H1 (cell line): ENCODE measurements around the gene PLA2R1. TPM values are rescaled to one million over a fixed set of nuclear protein-coding genes. Genes with fewer than 3 reads are reported as not detected.

ENCODE experiments used
- CTCF ChIA-PET: fragments of 300-600 bp; sonication (Branson Sonifier 250); formaldehyde crosslinking; loops from one replicate; lab custom pipeline; 2021; ENCODE audit not compliant: partially characterized antibody; lab: Charles Lee
- POLR2A ChIA-PET: fragments of 300-600 bp; sonication (Branson Sonifier 250); formaldehyde crosslinking; loops from one replicate; lab custom pipeline; 2021; ENCODE audit warnings: inconsistent platforms; ENCODE audit not compliant: partially characterized antibody; lab: Charles Lee
- DNase-seq, 2 experiments: peaks; one replicate each; pipeline versions ENCODE4 v3.0.0 to v3.0.0-alpha.2; 2010 to 2022; ENCODE audit warnings: low spot score in 2 of 2, low read depth in 1 of 2, mixed read lengths in 1 of 2
- FAIRE-seq: peaks from 2 replicates; lab custom pipeline; 2011; peaks lifted over from hg19 to GRCh38; lab: Jason Lieb, UNC
- H2AFZ ChIP-seq: 2 replicates; pipeline ENCODE4 v1.8.1; 2012; ENCODE audit warnings: low read length, inconsistent platforms
- H2AK5ac ChIP-seq: 2 replicates; pipeline ENCODE4 v1.6.1; 2013; ENCODE audit warnings: low read depth, low read length
- H2BK120ac ChIP-seq: replicated peaks from 2 replicates; pipeline ENCODE3; 2013; ENCODE audit warnings: low read depth, low read length, inconsistent platforms
- H2BK12ac ChIP-seq: 2 replicates; pipeline ENCODE4 v1.6.1; 2013; ENCODE audit warnings: low read depth, low read length
- H2BK15ac ChIP-seq: 2 replicates; pipeline ENCODE4 v1.6.1; 2013; ENCODE audit warnings: low read length
- H2BK20ac ChIP-seq: 2 replicates; pipeline ENCODE4 v1.6.1; 2013; ENCODE audit warnings: low read length
- H2BK5ac ChIP-seq: 2 replicates; pipeline ENCODE4 v1.6.1; 2013; ENCODE audit warnings: low read depth, low read length
- H3K14ac ChIP-seq: 2 replicates; pipeline ENCODE4 v1.6.1; 2013; ENCODE audit warnings: inconsistent platforms; ENCODE audit not compliant: insufficient read length
- H3K18ac ChIP-seq: 2 replicates; pipeline ENCODE4 v1.6.1; 2013; ENCODE audit warnings: low read length; ENCODE audit errors: extremely low read depth
- H3K23ac ChIP-seq: 2 replicates; pipeline ENCODE4 v1.6.1; 2013; ENCODE audit warnings: inconsistent platforms; ENCODE audit not compliant: insufficient read length
- H3K23me2 ChIP-seq: 2 replicates; pipeline ENCODE4 v1.6.1; 2013; ENCODE audit warnings: low read depth, low read length
- H3K27ac ChIP-seq: 2 replicates; pipeline ENCODE4 v1.6.1; 2011; ENCODE audit warnings: low read depth, low read length, inconsistent platforms
- H3K27me3 ChIP-seq, 4 experiments: replicated peaks in 1 of 4; 1 replicate in 1 of 4; 2 replicates in 3 of 4; pipeline versions ENCODE4 v1.6.1 to v1.8.1; 2011 to 2013; ENCODE audit warnings: low read length in 3 of 4, mild to moderate bottlenecking in 3 of 4, inconsistent platforms in 2 of 4, mixed read lengths in 2 of 4, moderate library complexity in 1 of 4; ENCODE audit not compliant: control insufficient read depth in 3 of 4, insufficient read depth in 3 of 4; ENCODE audit errors: extremely low read depth in 1 of 4
- H3K36me3 ChIP-seq, 4 experiments: 2 replicates each; pipeline versions ENCODE4 v1.6.1 to v1.8.1; 2011 to 2013; ENCODE audit warnings: mild to moderate bottlenecking in 4 of 4, low read length in 3 of 4, moderate library complexity in 2 of 4, control low read depth in 1 of 4, inconsistent platforms in 1 of 4; ENCODE audit not compliant: insufficient read depth in 4 of 4, control insufficient read depth in 2 of 4
- H3K4ac ChIP-seq: replicated peaks from 2 replicates; pipeline ENCODE3; 2013; ENCODE audit warnings: low read length, low read depth, mixed read lengths, inconsistent platforms; ENCODE audit not compliant: insufficient read length
- H3K4me1 ChIP-seq, 4 experiments: replicated peaks in 1 of 4; 1 replicate in 1 of 4; 2 replicates in 3 of 4; pipeline versions ENCODE4 v1.6.1 to v1.8.1; 2011 to 2013; ENCODE audit warnings: low read length in 3 of 4, inconsistent platforms in 2 of 4, mixed read lengths in 1 of 4; ENCODE audit not compliant: insufficient read depth in 4 of 4, control insufficient read depth in 3 of 4
- H3K4me2 ChIP-seq, 2 experiments: 2 replicates each; pipeline versions ENCODE4 v1.6.1 to v1.8.1; 2011 to 2013; ENCODE audit warnings: low read depth in 2 of 2, low read length in 2 of 2, control low read depth in 1 of 2, inconsistent platforms in 1 of 2, mild to moderate bottlenecking in 1 of 2; ENCODE audit not compliant: insufficient read depth in 1 of 2
- H3K4me3 ChIP-seq, 4 experiments: fragments of 200-600, 300-600 bp in 1 of 4; sonication (generic), shearing (Covaris generic), sonication (Bioruptor Twin) in 1 of 4; 2 replicates each; pipeline versions ENCODE4 v1.5.1 to v1.8.1; 2011 to 2016; ENCODE audit warnings: low read length in 4 of 4, low read depth in 3 of 4, control low read depth in 2 of 4, inconsistent platforms in 2 of 4, mild to moderate bottlenecking in 2 of 4, mixed read lengths in 1 of 4, moderate library complexity in 1 of 4; ENCODE audit not compliant: insufficient read depth in 2 of 4; ENCODE audit errors: extremely low read depth in 1 of 4
- H3K56ac ChIP-seq: replicated peaks from 2 replicates; pipeline ENCODE3; 2013; ENCODE audit warnings: low read depth, mild to moderate bottlenecking, mixed read lengths, low read length, inconsistent platforms; ENCODE audit not compliant: insufficient read length
- H3K79me1 ChIP-seq: 2 replicates; pipeline ENCODE4 v1.6.1; 2013; ENCODE audit warnings: low read depth, low read length, control low read depth
- H3K79me2 ChIP-seq, 2 experiments: 2 replicates each; pipeline versions ENCODE4 v1.6.1 to v1.8.1; 2012 to 2013; ENCODE audit warnings: low read length in 2 of 2, mild to moderate bottlenecking in 2 of 2, inconsistent platforms in 1 of 2; ENCODE audit not compliant: insufficient read depth in 2 of 2, control insufficient read depth in 1 of 2
- H3K9ac ChIP-seq, 4 experiments: replicated peaks in 1 of 4; 1 replicate in 1 of 4; 2 replicates in 3 of 4; pipeline versions ENCODE4 v1.6.1 to v1.8.1; 2011 to 2013; ENCODE audit warnings: low read depth in 3 of 4, low read length in 3 of 4, control low read depth in 2 of 4, mild to moderate bottlenecking in 2 of 4, moderate library complexity in 2 of 4, inconsistent platforms in 1 of 4; ENCODE audit errors: extremely low read depth in 1 of 4
- H3K9me3 ChIP-seq, 2 experiments: 2 replicates each; pipeline versions ENCODE4 v1.6.1 to v1.8.1; 2012 to 2013; ENCODE audit warnings: mild to moderate bottlenecking in 2 of 2, moderate library complexity in 2 of 2, control low read depth in 1 of 2, inconsistent platforms in 1 of 2, low read depth in 1 of 2, low read length in 1 of 2, mixed read lengths in 1 of 2; ENCODE audit not compliant: insufficient read depth in 2 of 2
- H4K20me1 ChIP-seq, 2 experiments: replicated peaks in 1 of 2; 2 replicates each; pipeline versions ENCODE3 to v1.8.1; 2011 to 2013; ENCODE audit warnings: inconsistent platforms in 2 of 2, low read length in 2 of 2, mild to moderate bottlenecking in 1 of 2; ENCODE audit not compliant: insufficient read depth in 2 of 2, control insufficient read depth in 1 of 2
- H4K5ac ChIP-seq: 2 replicates; pipeline ENCODE4 v1.6.1; 2013; ENCODE audit warnings: low read length, low read depth, mixed read lengths, inconsistent platforms; ENCODE audit not compliant: insufficient read length
- H4K8ac ChIP-seq: 2 replicates; pipeline ENCODE4 v1.8.0; 2013; ENCODE audit warnings: mild to moderate bottlenecking, moderate library complexity, low read length, inconsistent platforms; ENCODE audit not compliant: insufficient read depth; ENCODE audit errors: extremely low read depth
- H4K91ac ChIP-seq: replicated peaks from 2 replicates; pipeline ENCODE3; 2013; ENCODE audit warnings: low read length, mixed read lengths, inconsistent platforms; ENCODE audit not compliant: insufficient read length
- HDAC2 ChIP-seq, 2 experiments: fragments of 300-600 bp in 1 of 2; sonication (generic) in 1 of 2; IDR thresholded peaks; 2 replicates each; pipeline ENCODE4 v1.6.1; 2011 to 2012; ENCODE audit warnings: low read depth in 2 of 2, low read length in 2 of 2, mild to moderate bottlenecking in 2 of 2, moderate library complexity in 2 of 2, borderline replicate concordance in 1 of 2, inconsistent platforms in 1 of 2
- KDM1A ChIP-seq: fragments of 200-600, 300-600 bp; sonication (generic); IDR thresholded peaks from 2 replicates; pipeline ENCODE4 v1.7.1; 2016; ENCODE audit warnings: mild to moderate bottlenecking, low read length, borderline replicate concordance
- KDM5A ChIP-seq: fragments of 200-600 bp; IDR thresholded peaks from 2 replicates; pipeline ENCODE4 v1.7.1; 2012; ENCODE audit warnings: mild to moderate bottlenecking, low read length, inconsistent platforms, mixed read lengths
- POU5F1 ChIP-seq: IDR thresholded peaks from 2 replicates; pipeline ENCODE4 v1.6.1; 2011; ENCODE audit warnings: low read depth, mild to moderate bottlenecking, low read length, moderate library complexity
- RFX5 ChIP-seq: IDR thresholded peaks from 2 replicates; pipeline ENCODE4 v1.6.1; 2011; ENCODE audit warnings: low read depth, low read length, improper control_type of control experiment, borderline replicate concordance
- SRF ChIP-seq: IDR thresholded peaks from 2 replicates; pipeline ENCODE4 v1.6.1; 2011; ENCODE audit warnings: mild to moderate bottlenecking, low read depth, low read length, moderate library complexity
- SUZ12 ChIP-seq: fragments of 200-600 bp; sonication (generic); IDR thresholded peaks from 2 replicates; pipeline ENCODE4 v1.6.1; 2012; ENCODE audit warnings: mild to moderate bottlenecking, inconsistent platforms, low read length, moderate library complexity, mixed read lengths
- TCF12 ChIP-seq: IDR thresholded peaks from 2 replicates; pipeline ENCODE4 v1.6.1; 2011; ENCODE audit warnings: low read depth, mild to moderate bottlenecking, low read length
- YY1 ChIP-seq: IDR thresholded peaks from 2 replicates; pipeline ENCODE4 v1.6.1; 2011; ENCODE audit warnings: low read depth, mild to moderate bottlenecking, low read length
- ZNF274 ChIP-seq: IDR thresholded peaks from 2 replicates; pipeline ENCODE4 v1.7.0; 2012; ENCODE audit warnings: low read length, borderline replicate concordance; ENCODE audit errors: extremely low read depth
- WGBS, 2 experiments: shearing (Covaris generic) in 1 of 2; methylation state at CpG; one replicate each; pipeline versions ENCODE4 v1.1.6 to v1.1.7; 2013 to 2015; ENCODE audit warnings: low lambda C conversion rate in 2 of 2, mixed read lengths in 2 of 2, inconsistent platforms in 1 of 2, low coverage in 1 of 2, missing lambda C conversion rate in 1 of 2; ENCODE audit not compliant: insufficient replicate concordance in 2 of 2, insufficient coverage in 1 of 2, insufficient read length in 1 of 2; ENCODE audit errors: extremely low coverage in 1 of 2, missing lambda C conversion rate in 1 of 2; 5-methylcytosine and 5-hydroxymethylcytosine counted together
- polyA plus RNA-seq, 7 experiments: library from polyadenylated mRNA; depleted of rRNA in 3 of 7; stranded (reverse) in 5 of 7; unstranded in 2 of 7; fragments of >200 nt in 5 of 7; fragments of 200-250 nt in 2 of 7; gene quantifications; 1 replicate in 5 of 7; 2 replicates in 1 of 7; 4 replicates in 1 of 7; pipeline versions ENCODE4 v1.2.1 to v1.2.3, GENCODE V29; 2011 to 2013; ENCODE audit warnings: missing spikeins in 2 of 7, mixed read lengths in 2 of 7
- total RNA-seq: library from RNA; stranded (reverse); fragmentation: NEBNext Ultra II Directional; extraction: Animal tissue kit (Norgen Biotek cat#: 25700); gene quantifications from 2 replicates; pipeline ENCODE4 v1.2.1, GENCODE V29; 2021
- TF ChIP-seq, protein P1 (sequence below): IDR thresholded peaks from 2 replicates; pipeline ENCODE4 v1.6.1; 2011; ENCODE audit warnings: low read depth, mild to moderate bottlenecking, low read length; ENCODE audit not compliant: insufficient read depth

PLA2R1 gene
- total and polyA plus RNA-seq, 2 of the 8 experiments (the other 6 are each of a cell fraction or from before 2014, with no cell fraction given) = 0.65 to 1.5 TPM

DNA sequence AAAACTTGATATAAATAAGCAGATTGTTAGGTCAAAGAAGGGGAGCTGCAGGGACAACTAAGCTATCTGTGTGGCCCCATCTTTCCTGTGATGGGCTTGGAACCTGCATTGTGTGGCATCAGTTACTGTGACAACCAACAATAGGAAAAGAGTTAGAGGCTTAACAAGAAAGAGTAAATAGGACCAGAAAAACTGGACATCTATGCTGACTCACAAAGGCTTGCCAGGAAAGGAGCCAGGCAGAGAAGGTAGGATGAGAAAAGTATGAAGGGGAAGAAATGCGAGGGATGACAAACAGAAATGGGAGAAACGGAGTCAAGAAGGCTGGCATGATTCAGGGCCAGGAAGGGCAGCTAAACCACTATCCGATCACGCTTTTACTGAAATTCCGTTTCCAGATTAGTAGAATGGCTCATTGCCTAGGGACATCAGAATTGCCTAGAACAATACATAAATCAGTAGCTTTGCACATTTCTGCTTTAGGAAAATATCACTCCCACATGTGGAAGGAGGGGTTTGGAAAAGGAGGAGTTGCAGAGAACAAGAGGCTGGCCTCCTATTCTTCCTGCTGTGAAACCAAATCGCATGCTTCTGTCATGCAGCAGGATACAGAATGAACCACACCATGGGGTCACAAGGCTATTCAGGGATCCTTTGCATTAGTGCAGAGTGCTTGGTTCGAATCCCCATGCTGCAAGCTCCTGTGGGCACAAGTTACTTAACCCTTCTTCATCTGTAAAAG is 7.3 kb downstream of the PLA2R1 start:
- no peak overlapping the region for H3K4ac ChIP-seq
- peak overlapping the region; percentile 8 for H2BK20ac ChIP-seq
- H4K5ac ChIP-seq = no peak overlapping the region
- no peak overlapping the region for H3K14ac ChIP-seq
- H3K27me3 ChIP-seq = no peaks in the 10 kb centered on the region
- no peak overlapping the region for H2BK12ac ChIP-seq
- no peak overlapping the region for H2BK120ac ChIP-seq
- no peak overlapping the region for H2AFZ ChIP-seq
- ChIA-PET POLR2A (interaction anchor here (0.5 to 1.2 kb wide), 3 partner anchors 10 to 100 kb away, joined by 3 read pairs; no protein-coding TSS in a partner anchor), CTCF (interaction anchor here (0.7 to 3.0 kb wide), 9 partner anchors 10 to 949 kb away, joined by 3 to 13 read pairs (median 3); no protein-coding TSS in a partner anchor)
- H3K4me2 ChIP-seq = peak overlapping the region; percentile 37 to 47; a peak in 3 of 4 replicates
- no peak overlapping the region for H3K56ac ChIP-seq
- FAIRE-seq (peak; percentile 97), DNase-seq (peak; percentile 67)
- H3K79me1 ChIP-seq = no peaks in the 10 kb centered on the region
- H4K91ac ChIP-seq = no peak overlapping the region
- H3K36me3 ChIP-seq = no peaks in the 10 kb centered on the region; a peak in 1 of 8 replicates
- H2BK15ac ChIP-seq = no peak overlapping the region
- H3K79me2 ChIP-seq = no peaks in the 10 kb centered on the region
- H3K23me2 ChIP-seq = no peaks in the 10 kb centered on the region
- peak overlapping the region; percentile 63; the same call in 1 of the 2 replicates for H2BK5ac ChIP-seq
- WGBS, 2 experiments = 60% methylated on average over 7 of the region's 7 CpGs; no CpG with 5 or more reads in 1 of the 2 experiments
- H3K18ac ChIP-seq = peak overlapping the region; percentile 72; the same call in 1 of the 2 replicates
- H4K20me1 ChIP-seq = no peaks in the 10 kb centered on the region
- no peak overlapping the region for H4K8ac ChIP-seq
- H3K23ac ChIP-seq = no peak overlapping the region
- H3K9ac ChIP-seq = no peak overlapping the region
- H3K4me1 ChIP-seq = peaks cover 0 to 7% (median 4%) of the 10 kb centered on the region in 4 experiments; a peak in 3 of 7 replicates
- H3K9me3 ChIP-seq = no peaks in the 10 kb centered on the region
- H2AK5ac ChIP-seq = peak overlapping the region; percentile 65; the same call in 1 of the 2 replicates
- H3K4me3 ChIP-seq = peak overlapping the region in 1 of 4 experiments; percentile 9; a peak in 1 of 8 replicates
- no peak overlapping the region for H3K27ac ChIP-seq
- TF ChIP-seq SRF = no peak
- TF ChIP-seq POU5F1 = peak; percentile 95
- no peak for TF ChIP-seq KDM5A
- TF ChIP-seq, protein P1, sequence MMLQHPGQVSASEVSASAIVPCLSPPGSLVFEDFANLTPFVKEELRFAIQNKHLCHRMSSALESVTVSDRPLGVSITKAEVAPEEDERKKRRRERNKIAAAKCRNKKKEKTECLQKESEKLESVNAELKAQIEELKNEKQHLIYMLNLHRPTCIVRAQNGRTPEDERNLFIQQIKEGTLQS = no peak
- TF ChIP-seq TCF12 = no peak
- no peak for TF ChIP-seq SUZ12
- no peak for TF ChIP-seq RFX5
- TF ChIP-seq YY1 = no peak
- TF ChIP-seq ZNF274 = no peak
- peak; percentile 89 for TF ChIP-seq KDM1A
- TF ChIP-seq HDAC2 (IDR thresholded peaks at IDR 0.05; ENCODE audit: borderline replicate concordance in 1 of 2, low read depth in 2 of 2, low read length in 2 of 2) = peak; percentile 48 to 94; a peak in 2 of 4 replicates
